Occipital lobe (tissue), 2 donors: Measurements from ENCODE around the gene KHDC3L. TPM values are rescaled to one million over a fixed set of nuclear protein-coding genes. Genes with fewer than 3 reads are reported as not detected.

Experiments used
- DNase-seq: peaks from one replicate; lab custom pipeline; 2025; lab: John Stamatoyannopoulos, UW
- total RNA-seq: library from RNA; depleted of rRNA; stranded (reverse); fragments of >200 nt; gene quantifications from one replicate; pipeline ENCODE4 v1.2.3, GENCODE V29; 2014

Gene KHDC3L
- total RNA-seq: not detected

DNA sequence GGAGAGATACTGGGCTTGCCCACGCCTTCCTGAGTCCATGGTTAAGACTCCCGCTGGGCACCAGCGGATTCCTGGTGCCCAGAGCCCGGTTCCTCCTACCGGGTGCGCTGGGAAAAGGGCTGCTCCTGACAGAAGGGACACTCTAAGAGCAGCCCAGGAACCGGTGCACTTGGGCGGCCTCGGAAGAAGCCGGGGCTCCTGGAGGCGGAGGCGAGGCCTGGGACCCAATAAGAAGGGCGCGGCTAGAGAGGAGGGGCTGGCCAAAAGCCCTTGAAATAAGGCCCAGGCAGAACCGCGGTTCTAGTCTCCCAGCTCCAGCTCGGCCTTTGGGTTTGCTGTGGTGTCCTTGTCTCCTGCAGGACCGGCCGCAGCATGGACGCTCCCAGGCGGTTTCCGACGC is at the start of gene KHDC3L:
TSS of gene KHDC3L (plus strand) at position 301 of the 400 bp plus-strand sequence. CDS start at position 373, 72 bp downstream.
- DNase-seq: no peak

DNA sequence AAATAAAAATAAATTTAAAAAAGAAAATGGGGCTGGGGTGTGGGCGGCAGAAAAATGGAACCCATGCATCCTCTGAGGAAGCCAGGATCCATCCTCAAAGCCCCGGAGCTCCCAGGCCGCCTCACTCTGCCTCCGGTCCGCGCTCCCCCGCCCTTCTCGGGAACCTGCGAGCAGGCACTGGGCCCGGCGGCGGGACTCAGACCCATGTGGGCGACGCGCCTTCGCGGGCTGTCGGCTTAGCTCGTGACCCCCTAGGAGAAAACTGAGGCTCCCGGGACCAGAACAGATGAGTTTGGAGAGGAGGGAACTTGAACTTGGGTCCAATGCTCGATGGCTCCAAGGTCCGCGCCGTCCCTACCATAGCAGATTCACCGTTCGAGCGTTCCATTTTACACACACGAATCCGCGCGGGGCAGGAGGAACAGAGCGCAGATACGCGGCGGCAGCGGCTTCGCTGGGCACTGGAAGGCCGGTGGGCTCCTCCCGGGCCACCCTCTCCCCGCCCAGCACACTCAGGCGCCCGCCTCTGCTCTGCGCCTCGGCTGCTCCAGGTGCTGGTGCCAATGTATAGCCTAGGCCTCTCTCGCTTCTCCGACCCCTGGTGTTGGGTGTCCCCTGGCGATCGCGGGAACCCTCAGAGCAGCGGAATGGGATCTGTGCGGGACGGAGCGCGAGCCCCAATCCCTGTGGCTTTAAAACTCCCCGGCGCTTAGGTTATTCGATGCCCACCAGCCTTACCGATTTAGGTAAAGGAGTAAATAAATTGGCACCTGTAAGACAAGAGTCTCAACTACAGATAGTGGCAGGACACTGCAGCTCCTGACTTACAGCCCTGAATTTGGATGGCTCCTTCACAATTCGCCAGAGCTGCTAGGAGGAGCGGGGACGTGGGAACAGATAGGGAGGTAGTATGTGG is 47.6 kb upstream of the KHDC3L start:
- DNase-seq: no peak

GRCh38 chr6:73323323-73323722 is 39.1 kb upstream of the KHDC3L start:
- DNase-seq: no peak

DNA sequence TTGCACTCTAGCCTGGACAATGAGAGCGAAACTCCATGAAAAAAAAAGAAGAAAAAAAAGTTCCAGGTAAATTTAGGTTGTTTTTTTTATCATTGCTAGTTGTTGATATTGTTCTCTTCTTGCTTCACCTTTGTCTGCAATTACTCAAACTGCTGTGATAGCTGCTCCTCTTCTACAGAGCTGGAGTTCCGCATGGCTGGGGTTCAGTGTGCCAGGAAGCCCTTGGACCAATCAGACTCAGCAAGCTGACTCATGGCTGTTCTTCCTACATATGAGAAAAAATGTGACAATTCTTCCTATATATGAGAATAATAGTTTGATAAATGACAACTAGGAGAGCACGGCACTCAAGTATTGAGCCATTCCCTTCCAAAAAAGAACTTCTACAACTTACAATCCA is 36.8 kb upstream of the KHDC3L start:
- DNase-seq: no peak

DNA sequence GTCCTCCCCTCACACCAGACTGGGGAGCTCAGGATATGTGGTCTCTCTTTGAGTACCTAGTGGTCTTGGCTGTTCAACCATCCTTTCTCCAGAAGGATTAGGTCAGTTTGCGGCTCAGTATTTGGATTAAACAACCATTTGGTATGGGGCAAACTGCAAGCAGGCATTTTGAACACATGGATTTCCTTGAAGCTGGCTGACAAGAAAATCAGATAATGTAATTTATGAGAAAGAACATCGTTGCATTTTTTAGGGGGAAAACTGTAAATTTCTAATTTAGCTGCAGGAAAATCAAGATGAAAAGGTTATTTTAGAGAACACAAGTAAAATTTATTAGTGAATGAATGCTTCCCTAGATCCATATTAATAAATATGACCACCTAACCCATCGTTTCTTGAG is 33.7 kb upstream of the KHDC3L start:
- no peak for DNase-seq

DNA sequence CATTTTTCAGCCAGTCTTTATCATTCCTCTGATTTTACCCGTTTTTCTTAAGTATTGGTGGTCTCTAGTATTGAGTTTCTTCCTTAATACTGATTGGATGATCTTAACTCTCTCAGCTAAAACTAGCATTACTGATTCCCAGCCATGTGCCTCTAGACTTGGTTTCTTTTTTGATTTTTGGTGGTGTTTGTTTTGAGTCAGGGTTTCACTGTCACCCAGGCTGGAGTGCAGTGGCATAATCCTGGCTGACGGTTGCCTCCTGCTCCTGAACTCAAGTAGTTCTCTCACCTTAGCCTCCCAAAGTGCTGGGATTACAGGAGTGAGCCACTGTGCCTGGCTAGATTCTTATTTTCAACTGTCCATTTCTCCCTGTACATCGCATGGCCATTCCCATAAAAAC is 33.3 kb upstream of the KHDC3L start:
- no peak for DNase-seq

- no peak for DNase-seq
These were observed 23.1 kb upstream of the KHDC3L start for GRCh38 chr6:73339340-73339739.

GRCh38 chr6:73340048-73340447 is 22.4 kb upstream of the KHDC3L start:
- DNase-seq: no peak

DNA sequence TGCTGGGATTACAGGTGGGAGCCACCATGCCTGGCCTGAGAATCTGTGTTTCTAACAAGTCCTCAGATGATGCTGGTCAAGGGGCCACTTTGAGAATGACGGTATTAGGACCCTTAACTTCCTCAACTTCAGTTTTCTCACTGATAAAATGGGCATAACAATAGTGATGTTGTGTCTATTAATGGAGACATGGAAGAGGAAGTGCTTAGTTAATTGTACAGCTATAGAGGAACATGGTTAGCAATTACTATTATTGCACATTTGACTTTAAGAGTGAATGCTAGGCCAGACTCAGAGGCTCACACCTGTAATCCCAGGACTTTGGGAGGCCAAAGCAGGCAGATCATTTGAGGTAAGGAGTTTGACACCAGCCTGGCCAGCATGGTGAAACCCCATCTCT is 21.1 kb upstream of the KHDC3L start:
- no peak for DNase-seq

DNA sequence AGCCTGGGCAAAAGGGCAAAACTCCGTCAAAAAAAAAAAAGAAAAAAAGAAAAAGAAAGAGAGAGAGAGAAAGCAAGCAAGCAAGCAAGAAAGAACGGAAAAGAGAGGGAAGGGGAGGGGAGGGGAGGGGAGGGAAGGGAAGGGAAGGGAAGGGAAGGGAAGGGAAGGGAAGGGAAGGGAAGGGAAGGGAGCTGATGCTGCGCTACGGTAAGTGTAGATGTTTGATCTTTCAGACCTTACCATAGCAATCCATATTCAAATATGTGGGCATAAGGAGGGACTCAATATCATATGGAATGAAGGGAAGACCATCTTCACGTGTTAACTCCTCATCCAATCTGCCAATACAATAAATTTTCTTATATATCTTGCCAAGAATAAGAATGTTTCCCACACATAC is 20.3 kb upstream of the KHDC3L start:
- no peak for DNase-seq

DNA sequence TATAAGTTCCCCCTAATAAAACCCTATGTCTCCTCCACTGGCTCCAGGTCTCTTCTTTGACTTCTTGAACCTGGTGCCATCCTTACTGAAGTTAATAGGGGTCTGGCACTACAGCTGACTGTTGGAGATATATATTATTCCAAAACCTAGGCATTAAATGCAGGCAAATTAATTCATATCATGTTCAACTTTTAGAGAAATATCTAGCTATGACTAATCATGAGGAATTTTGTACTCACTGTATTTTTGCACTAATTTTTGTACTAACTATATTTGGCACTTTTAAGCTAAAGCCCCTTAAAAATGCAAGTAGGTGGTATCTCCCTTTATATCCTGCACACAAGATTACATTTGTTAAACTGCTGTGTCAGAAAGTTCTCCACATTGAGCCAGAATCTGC is 19.3 kb upstream of the KHDC3L start:
- no peak for DNase-seq

GRCh38 chr6:73348550-73349204 is 13.8 kb upstream of the KHDC3L start:
- no peak for DNase-seq

DNA sequence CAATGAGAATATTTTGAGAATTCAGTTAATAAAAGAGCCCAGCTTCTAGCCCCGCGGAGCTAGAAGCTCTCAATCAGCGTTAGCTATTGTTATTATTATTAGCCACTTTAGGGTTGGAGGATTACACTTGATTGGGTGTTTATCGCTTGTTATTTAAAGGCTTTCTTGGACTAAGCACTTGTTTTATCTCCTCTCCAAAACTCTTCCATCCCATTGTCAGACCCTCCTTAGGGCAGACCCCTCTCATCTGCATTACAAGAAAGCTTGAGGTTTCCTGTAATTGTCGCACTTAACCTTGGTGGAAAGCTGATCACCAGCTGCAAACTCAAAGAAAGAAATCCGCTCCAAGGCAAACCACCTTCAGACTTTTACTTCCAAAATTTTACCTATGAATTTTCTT is 13.1 kb upstream of the KHDC3L start:
- no peak for DNase-seq

DNA sequence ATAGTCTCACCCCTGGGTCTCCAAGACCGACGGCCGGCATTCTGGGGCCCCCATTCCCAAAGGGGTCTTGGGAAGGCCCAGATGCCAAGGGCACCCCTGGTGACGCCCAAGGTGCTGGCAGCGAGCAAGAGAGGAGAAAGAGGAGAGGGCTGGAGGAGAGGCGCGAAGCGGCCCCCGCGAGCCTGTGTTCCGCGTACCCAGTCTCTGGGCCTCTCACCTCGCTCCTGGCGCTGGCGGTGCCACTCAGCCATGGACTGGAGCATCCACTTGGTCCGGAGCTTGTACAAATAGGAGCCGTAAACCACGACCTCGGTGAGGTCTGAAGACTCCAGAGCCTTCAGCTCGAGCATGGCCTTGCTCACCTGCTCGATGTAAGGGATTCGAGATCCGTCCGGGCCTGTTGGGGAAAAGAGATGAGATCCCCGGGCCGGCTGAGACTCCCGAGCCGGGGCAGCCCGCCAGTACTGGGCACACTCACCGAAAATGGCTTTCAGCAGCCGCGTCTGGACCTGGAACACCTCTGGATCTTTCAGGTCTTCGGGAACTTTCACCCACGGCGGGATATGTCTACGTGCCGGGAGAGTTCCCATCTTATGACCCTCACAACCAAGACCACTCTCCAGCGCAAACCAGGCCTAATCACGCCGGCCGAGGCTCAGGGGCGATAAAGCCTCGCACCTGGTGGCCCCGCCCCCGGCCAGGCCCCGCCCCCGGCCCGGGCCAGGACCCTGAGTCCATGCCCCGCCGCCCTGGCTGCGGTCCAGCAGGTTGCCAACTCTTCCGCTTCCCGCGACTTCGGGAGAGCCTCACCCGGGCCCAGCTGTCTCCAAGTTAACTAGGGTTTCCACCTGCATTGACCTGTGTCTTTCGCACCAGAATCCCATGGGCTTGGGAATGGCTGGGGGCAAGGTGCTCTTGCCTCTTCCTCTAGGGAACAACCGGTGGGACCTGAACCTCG is 8.5 kb upstream of the KHDC3L start, which contains the start of gene DPPA5:
TSS of gene DPPA5 (minus strand) at position 641 of the 958 bp plus-strand sequence. CDS start at position 590, 51 bp downstream.
- DNase-seq: no peak

DNA sequence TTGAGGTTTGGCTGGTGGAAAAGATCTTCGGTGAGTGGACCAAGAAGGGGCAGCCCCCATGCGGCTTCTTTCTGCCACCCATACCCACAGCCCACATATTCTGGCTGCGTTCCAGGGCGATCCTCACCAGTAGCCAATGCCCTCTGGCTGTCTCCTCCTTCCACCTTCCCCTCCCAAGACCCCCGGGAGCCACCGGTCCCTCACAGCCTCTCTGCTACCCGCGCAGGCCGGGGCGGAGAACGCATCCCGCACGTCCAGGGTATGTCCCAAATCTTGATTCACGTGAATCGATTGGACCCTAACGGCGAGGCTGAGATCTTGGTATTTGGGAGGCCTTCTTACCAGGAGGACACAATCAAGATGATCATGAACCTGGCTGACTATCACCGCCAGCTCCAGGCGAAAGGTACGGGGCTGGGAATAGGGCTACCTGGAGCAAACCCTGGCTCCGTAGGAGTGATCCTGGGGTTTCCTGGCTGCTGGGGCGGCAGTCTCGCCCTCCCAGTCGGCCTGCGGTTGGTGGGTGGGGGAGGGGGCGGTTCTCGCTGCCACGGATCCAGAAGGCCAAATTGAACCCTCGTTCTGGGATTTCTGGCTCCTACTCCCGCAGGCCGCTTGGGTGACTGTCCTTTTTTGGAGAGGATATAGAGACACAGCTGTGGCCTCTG is 545 bp downstream of the KHDC3L start:
- no peak for DNase-seq

DNA sequence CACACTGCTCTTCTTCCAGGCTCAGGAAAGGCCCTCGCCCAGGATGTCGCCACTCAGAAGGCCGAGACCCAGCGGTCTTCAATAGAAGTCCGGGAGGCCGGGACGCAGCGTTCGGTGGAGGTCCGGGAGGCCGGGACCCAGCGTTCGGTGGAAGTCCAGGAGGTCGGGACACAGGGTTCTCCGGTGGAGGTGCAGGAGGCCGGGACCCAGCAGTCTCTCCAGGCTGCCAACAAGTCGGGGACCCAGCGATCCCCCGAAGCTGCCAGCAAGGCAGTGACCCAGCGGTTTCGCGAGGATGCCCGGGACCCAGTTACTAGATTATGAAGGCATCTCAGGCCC is 1.0 kb downstream of the KHDC3L start:
- DNase-seq: no peak

- no peak for DNase-seq
These were observed 1.7 kb downstream of the KHDC3L start for GRCh38 chr6:73364121-73364520.

- no peak for DNase-seq
These were observed 2.1 kb downstream of the KHDC3L start for GRCh38 chr6:73364549-73364948.

GRCh38 chr6:73367761-73368355 is 5.4 kb downstream of the KHDC3L start:
- no peak for DNase-seq

DNA sequence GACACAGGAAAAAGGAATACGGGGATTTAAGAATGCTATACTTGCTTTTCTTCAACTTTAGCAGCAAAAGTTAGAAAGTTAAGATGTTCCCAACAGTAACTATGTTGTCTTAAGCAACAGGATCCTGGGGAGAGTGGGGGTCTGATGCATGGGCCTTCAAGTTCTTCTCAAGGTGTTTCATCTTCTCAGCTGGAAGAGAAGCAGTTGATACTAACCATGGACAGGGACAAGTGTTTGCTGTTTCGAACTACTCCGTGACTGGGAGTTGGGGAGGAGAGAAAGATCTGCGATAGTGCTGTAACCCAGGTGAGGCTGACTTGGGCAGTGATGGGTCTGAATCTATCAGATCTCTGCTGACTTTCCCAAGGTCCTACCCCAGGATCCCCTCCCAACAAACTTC is 6.2 kb downstream of the KHDC3L start:
- no peak for DNase-seq

- DNase-seq: no peak
These were observed 6.7 kb downstream of the KHDC3L start for GRCh38 chr6:73369157-73369556.
